ENCODE measurements around the gene KRTAP17-1.
A peak's percentile ranks its signal among the peaks of the same experiment; 100 is the strongest.
"Not testable (repeated sequence)": the region's sequence is repeated elsewhere in the genome, so short reads cannot be mapped to it uniquely, and the experiment has no call there.

KRTAP17-1 gene

GRCh38 chr17:41301204-41301790 is 14.2 kb downstream of the KRTAP17-1 start:
- H3K4me3 Mint-ChIP-seq: no peak overlapping the region
- ATAC-seq (no peak), DNase-seq (no peak)
- no peaks in the 10 kb centered on the region for H3K27me3 Mint-ChIP-seq
- peak overlapping the region in 1 of 2 donors; percentile 57 for H3K27ac Mint-ChIP-seq
- H3K9me3 Mint-ChIP-seq: no peaks in the 10 kb centered on the region
- peaks cover 15% of the 10 kb centered on the region for H3K4me1 Mint-ChIP-seq

DNA sequence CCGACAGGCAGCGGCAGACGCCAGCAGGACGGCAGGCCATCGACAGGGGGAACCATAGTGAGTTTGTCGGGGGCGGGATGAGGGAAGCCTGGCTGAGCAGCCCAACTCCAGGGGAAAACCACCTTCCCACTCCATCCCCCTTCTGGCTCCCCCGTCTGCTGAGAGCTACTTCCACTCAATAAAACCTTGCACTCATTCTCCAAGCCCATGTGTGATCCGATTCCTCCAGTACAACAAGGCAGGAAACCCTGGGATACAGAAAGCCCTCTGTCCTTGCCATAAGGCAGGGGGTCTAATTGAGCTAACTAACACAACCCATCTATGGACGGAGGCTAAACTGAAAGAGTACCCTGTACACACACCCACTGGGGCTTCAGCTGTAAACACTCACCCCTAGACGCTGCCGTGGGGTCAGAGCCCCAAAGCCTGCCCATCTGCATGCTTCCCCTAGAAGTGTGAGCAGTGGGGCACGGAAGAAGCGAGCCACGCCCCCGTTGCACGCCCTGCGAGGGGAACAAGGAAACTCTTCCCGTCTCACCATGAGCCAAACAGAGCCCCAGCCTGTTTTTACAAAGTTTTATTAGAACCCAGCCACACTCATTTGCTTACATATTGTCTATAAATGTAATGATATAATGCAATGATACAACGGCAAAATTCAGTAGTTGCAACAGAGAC is 16.9 kb downstream of the KRTAP17-1 start:
- Mint-ChIP-seq H3K4me3 (no peak overlapping the region), H3K4me1 (peaks cover 15% of the 10 kb centered on the region), H3K9me3 (no peaks in the 10 kb centered on the region), H3K27ac (no peak overlapping the region), H3K27me3 (no peaks in the 10 kb centered on the region)
- DNase-seq (no peak), ATAC-seq (no peak)

GRCh38 chr17:41296846-41297245 is 18.7 kb downstream of the KRTAP17-1 start:
- DNase-seq: no peak
- H3K4me1 Mint-ChIP-seq: peaks cover 9% of the 10 kb centered on the region
- no peak overlapping the region for H3K4me3 Mint-ChIP-seq
- H3K27me3 Mint-ChIP-seq: no peaks in the 10 kb centered on the region
- no peak for ATAC-seq
- H3K27ac Mint-ChIP-seq: no peak overlapping the region
- no peaks in the 10 kb centered on the region for H3K9me3 Mint-ChIP-seq

- ATAC-seq (no peak), DNase-seq (no peak)
- Mint-ChIP-seq H3K9me3 (no peaks in the 10 kb centered on the region), H3K4me3 (no peak overlapping the region), H3K27ac (no peak overlapping the region), H3K4me1 (no peaks in the 10 kb centered on the region), H3K27me3 (no peaks in the 10 kb centered on the region)
These were observed 21.5 kb downstream of the KRTAP17-1 start for GRCh38 chr17:41294016-41294415.

DNA sequence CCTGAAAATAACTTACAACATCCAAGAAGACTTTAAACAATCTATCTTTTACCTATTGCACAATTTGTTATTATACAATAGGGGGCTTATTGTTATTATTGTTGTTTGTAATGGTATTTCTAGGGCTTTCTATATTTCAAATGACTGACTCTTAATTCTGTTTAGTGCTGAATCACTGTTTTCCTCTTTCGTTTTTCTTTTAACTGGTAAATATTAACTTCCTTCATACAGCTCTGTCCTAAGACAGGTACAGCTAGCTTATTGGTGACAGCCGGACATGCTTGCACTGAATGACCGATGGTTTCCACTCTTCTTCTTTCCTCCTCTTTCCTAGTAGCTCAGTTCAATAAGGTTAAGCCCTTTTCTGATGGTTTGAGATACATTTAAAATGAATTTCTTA is 28.5 kb downstream of the KRTAP17-1 start:
- no peak overlapping the region for H3K4me3 Mint-ChIP-seq
- no peak for DNase-seq
- H3K9me3 Mint-ChIP-seq: no peaks in the 10 kb centered on the region
- no peak for ATAC-seq
- no peak overlapping the region for H3K27ac Mint-ChIP-seq
- no peaks in the 10 kb centered on the region for H3K27me3 Mint-ChIP-seq
- peaks cover 7% of the 10 kb centered on the region for H3K4me1 Mint-ChIP-seq

- Mint-ChIP-seq H3K27ac (no peak overlapping the region), H3K9me3 (no peaks in the 10 kb centered on the region), H3K27me3 (no peaks in the 10 kb centered on the region), H3K4me1 (peaks cover 7% of the 10 kb centered on the region), H3K4me3 (no peak overlapping the region)
- DNase-seq (no peak), ATAC-seq (no peak)
These were observed 31.0 kb downstream of the KRTAP17-1 start for GRCh38 chr17:41284546-41284945.

DNA sequence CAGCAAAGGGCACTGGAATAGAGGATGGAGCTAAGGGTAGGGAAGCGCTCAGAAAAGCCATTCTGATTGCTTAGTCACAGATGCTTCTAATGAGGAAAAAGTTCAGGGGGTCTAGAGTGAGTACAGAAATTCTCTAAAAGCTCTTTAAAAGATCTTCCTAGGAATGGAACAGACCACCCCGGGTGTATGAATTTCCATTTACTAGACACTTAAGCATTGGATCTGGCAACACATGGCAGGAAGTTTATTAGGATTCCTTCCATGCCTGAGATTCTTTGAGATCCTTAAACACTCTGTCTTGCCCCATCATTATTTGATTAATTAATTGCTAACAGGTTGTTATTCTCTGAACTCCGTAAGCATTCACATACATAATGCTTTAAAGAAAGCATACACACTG is 31.5 kb downstream of the KRTAP17-1 start:
- no peak for DNase-seq
- Mint-ChIP-seq H3K27me3 (no peaks in the 10 kb centered on the region), H3K9me3 (no peaks in the 10 kb centered on the region), H3K4me1 (peaks cover 7% of the 10 kb centered on the region), H3K27ac (no peak overlapping the region), H3K4me3 (no peak overlapping the region)
- no peak for ATAC-seq

DNA sequence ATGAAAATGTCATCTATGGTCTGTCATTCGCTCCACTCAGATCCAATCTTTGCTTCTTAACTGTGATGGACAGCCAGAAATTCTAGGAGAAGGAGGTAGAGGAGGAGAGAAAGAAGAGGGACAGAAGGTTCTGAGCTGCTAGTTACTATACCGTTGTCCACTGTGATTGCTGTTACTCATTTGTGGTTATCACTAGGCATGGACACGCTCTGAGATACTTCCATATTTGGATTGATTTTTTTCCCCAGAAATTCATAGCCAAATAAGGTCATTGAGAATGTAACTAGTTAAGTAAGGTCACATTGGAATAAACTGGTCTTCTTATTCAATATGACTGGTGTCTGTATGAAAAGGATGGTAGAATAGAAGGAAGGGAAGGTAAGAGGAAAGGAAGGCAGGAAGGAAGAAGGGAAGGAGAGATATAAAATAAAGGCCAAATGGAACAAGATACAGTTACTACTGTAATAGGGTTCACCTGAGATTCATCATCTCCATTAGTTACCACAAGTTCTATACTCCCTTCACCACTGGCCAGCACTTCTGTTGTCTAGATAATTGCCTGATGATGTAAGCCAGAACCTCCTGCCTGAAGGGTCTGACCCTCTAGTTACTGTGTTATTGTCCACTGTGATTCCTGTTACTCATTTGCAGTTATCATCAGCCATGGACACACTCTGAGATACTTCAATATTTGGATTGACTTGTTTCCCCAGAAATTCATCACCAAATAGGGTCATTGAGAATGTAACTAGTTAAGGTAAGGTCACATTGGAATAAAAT is 37.1 kb downstream of the KRTAP17-1 start:
- Mint-ChIP-seq H3K9me3 (no peaks in the 10 kb centered on the region), H3K27ac (no peak overlapping the region)
- DNase-seq: no peak

DNA sequence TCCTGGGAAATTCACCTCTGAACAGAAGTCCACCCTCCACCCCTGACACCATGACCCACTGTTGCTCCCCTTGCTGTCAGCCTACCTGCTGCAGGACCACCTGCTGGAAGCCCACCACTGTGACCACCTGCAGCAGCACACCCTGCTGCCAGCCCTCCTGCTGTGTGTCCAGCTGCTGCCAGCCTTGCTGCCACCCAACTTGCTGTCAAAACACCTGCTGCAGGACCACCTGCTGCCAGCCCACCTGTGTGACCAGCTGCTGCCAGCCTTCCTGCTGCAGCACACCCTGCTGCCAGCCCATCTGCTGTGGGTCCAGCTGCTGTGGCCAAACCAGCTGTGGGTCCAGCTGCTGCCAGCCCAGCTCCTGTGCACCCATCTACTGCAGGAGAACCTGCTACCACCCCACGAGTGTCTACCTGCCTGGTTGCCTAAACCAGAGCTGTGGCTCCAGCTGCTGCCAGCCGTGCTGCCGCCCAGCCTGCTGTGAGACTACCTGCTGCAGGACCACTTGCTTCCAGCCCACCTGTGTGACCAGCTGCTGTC is 39.8 kb downstream of the KRTAP17-1 start, which contains the start of gene KRTAP9-7:
KRTAP9-7 (plus strand) TSS at position 51 of the 543 bp plus-strand sequence; CDS start at position 51, 0 bp downstream.
- not testable (repeated sequence) for H3K4me1 Mint-ChIP-seq, ATAC-seq, H3K27me3 Mint-ChIP-seq, H3K4me3 Mint-ChIP-seq, H3K27ac Mint-ChIP-seq, DNase-seq, H3K9me3 Mint-ChIP-seq

More for the DNA sequence above, 37.1 kb downstream of the KRTAP17-1 start:
- Mint-ChIP-seq H3K4me3 (no peak overlapping the region), H3K4me1 (no peaks in the 10 kb centered on the region), H3K27me3 (peaks cover 7% of the 10 kb centered on the region)
- ATAC-seq: no peak

DNA sequence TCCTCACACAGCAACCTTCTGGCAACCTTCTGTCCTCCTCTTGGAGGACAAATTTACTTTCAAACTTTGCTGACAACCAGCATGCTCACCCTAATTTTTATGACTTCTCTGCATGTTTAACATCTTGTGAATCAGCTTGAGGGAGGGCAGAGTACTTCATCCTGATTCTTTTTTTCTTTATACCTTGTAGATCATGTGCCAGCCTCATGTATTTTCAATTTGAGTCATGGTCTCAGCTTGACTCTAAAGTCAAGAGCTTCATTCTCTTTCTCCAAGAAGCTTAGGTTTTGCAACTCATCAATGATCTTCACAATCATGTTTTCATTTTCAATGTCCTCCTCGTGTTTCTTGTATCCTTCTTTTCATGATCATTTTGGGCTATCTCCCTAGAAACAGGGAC is 43.7 kb downstream of the KRTAP17-1 start:
- Mint-ChIP-seq H3K27ac (no peak overlapping the region), H3K4me1 (no peaks in the 10 kb centered on the region), H3K27me3 (peaks cover 7% of the 10 kb centered on the region), H3K4me3 (no peak overlapping the region), H3K9me3 (no peaks in the 10 kb centered on the region)
- DNase-seq: no peak
- no peak for ATAC-seq

DNA sequence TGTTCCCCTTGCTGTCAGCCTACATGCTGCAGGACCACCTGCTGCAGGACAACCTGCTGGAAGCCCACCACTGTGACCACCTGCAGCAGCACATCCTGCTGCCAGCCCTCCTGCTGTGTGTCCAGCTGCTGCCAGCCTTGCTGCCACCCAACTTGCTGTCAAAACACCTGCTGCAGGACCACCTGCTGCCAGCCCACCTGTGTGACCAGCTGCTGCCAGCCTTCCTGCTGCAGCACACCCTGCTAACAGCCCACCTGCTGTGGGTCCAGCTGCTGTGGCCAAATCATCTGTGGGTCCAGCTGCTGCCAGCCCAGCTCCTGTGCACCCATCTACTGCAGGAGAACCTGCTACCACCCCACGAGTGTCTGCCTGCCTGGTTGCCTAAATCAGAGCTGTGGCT is 44.2 kb downstream of the KRTAP17-1 start:
- H3K4me3 Mint-ChIP-seq, ATAC-seq, H3K27me3 Mint-ChIP-seq, DNase-seq, H3K4me1 Mint-ChIP-seq, H3K9me3 Mint-ChIP-seq, H3K27ac Mint-ChIP-seq: not testable (repeated sequence)

- H3K9me3 Mint-ChIP-seq: no peaks in the 10 kb centered on the region
- no peak overlapping the region for H3K27ac Mint-ChIP-seq
- no peak for DNase-seq
- no peaks in the 10 kb centered on the region for H3K4me1 Mint-ChIP-seq
- no peaks in the 10 kb centered on the region for H3K27me3 Mint-ChIP-seq
- no peak for ATAC-seq
- H3K4me3 Mint-ChIP-seq: no peak overlapping the region
These were observed 47.8 kb downstream of the KRTAP17-1 start for GRCh38 chr17:41267711-41268110.

GRCh38 chr17:41265078-41265477 is 50.4 kb downstream of the KRTAP17-1 start, which contains the start of gene KRTAP9-6:
TSS of gene KRTAP9-6 (plus strand) at chr17:41265378. CDS start at chr17:41265378, 0 bp downstream.
- Mint-ChIP-seq H3K27ac (no peak within 1 kb of the TSS), H3K4me3 (no peak within 1 kb of the TSS), H3K27me3 (no peaks in the 10 kb centered on the region), H3K9me3 (no peaks in the 10 kb centered on the region), H3K4me1 (peaks cover 14% of the 10 kb centered on the region)
- DNase-seq (no peak), ATAC-seq (no peak)
